DND-41 (cell line): Measurements from ENCODE around the gene DHODH.
"Not testable (repeated sequence)": the region's sequence is repeated elsewhere in the genome, so short reads cannot be mapped to it uniquely, and the experiment has no call there.

Source experiments
- ATAC-seq: fragments of 200-7000 bp; cut with Tn5 transposase; 3 replicates; pipeline ENCODE4 v1.9.1; 2021; ENCODE audit warnings: low read depth; ENCODE audit not compliant: insufficient read depth
- DNase-seq: peaks from one replicate; pipeline ENCODE4 v3.0.0-alpha.2; 2020
- H2AFZ ChIP-seq: 2 replicates; pipeline ENCODE4 v1.6.0; 2012; ENCODE audit warnings: low read depth, low read length
- H3K27ac ChIP-seq: 2 replicates; pipeline ENCODE4 v1.5.1; 2012; ENCODE audit warnings: low read length, inconsistent platforms
- H3K27me3 ChIP-seq: fragments of 200-600 bp; sonication (generic); 2 replicates; pipeline ENCODE4 v1.6.0; 2012; ENCODE audit warnings: low read length, mild to moderate bottlenecking, inconsistent platforms; ENCODE audit not compliant: insufficient read depth, poor library complexity
- H3K36me3 ChIP-seq: 2 replicates; pipeline ENCODE4 v1.5.1; 2012; ENCODE audit warnings: low read length, inconsistent platforms; ENCODE audit not compliant: insufficient read depth
- H3K4me1 ChIP-seq: 2 replicates; pipeline ENCODE4 v1.5.1; 2012; ENCODE audit warnings: mild to moderate bottlenecking, low read length; ENCODE audit not compliant: insufficient read depth
- H3K4me2 ChIP-seq: 2 replicates; pipeline ENCODE4 v1.6.0; 2012; ENCODE audit warnings: mild to moderate bottlenecking, moderate library complexity, low read length, inconsistent platforms; ENCODE audit not compliant: insufficient read depth
- H3K4me3 ChIP-seq, 2 experiments: fragments of 200-600 bp in 1 of 2; shearing (Covaris generic) in 1 of 2; 2 replicates each; pipeline ENCODE4 v1.5.1; 2012 to 2016; ENCODE audit warnings: inconsistent platforms in 2 of 2, low read length in 2 of 2, mild to moderate bottlenecking in 2 of 2, low read depth in 1 of 2, moderate library complexity in 1 of 2
- H3K79me2 ChIP-seq: 2 replicates; pipeline ENCODE4 v1.6.0; 2012; ENCODE audit warnings: low read length, inconsistent platforms; ENCODE audit not compliant: insufficient read depth
- H3K9ac ChIP-seq: 2 replicates; pipeline ENCODE4 v1.6.0; 2012; ENCODE audit warnings: low read depth, mild to moderate bottlenecking, inconsistent platforms, low read length, moderate library complexity
- H3K9me3 ChIP-seq: 2 replicates; pipeline ENCODE4 v1.5.1; 2012; ENCODE audit warnings: low read length, moderate library complexity, mild to moderate bottlenecking, inconsistent platforms; ENCODE audit not compliant: insufficient read depth, severe bottlenecking
- H4K20me1 ChIP-seq: 2 replicates; pipeline ENCODE4 v1.6.0; 2012; ENCODE audit warnings: low read length; ENCODE audit not compliant: insufficient read depth
- CTCF ChIP-seq: IDR thresholded peaks from 2 replicates; pipeline ENCODE4 v1.5.1; 2012; ENCODE audit warnings: borderline replicate concordance, low read length, moderate library complexity, mild to moderate bottlenecking; ENCODE audit not compliant: poor library complexity, severe bottlenecking; ENCODE audit errors: extremely low read depth
- EZH2 ChIP-seq: IDR thresholded peaks from 3 replicates; pipeline ENCODE4 v1.6.1; 2012; ENCODE audit warnings: borderline replicate concordance, low read depth, mild to moderate bottlenecking, moderate library complexity, low read length, inconsistent platforms; ENCODE audit not compliant: severe bottlenecking

The DHODH gene

DNA sequence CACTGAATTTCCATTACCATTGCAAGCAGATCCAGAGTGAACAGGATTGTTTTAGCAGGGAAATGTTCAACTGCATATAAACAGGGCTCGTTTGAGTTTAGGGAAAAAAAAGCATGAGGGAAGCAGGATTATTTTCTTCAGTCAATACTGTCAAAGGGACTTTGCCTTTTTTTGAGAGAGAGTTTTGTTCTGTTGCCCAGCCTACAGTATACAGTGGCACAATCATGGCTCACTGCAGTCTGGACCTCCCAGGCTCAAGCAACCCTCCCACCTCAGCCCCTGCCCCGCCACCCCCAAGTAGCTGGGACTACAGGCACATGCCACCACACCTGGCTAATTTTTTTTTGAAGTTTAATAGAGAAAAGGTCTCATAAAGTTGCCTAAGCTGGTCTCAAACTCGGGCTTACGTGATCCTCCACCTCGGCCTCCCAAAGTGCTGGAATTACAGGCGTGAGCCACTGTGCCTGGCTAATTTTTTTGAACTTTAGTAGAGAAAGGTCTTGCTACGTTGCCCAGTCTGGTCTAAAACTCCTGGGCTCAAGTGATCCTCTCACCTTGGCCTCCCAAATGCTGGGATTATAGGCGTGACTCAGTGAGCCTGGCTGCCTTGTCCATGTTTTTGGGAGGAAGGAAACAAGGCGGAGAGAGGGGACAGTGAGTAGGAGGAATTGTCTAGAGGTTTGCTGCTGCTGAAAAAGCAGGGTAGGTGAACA, 23.1 kb upstream of the DHODH start:
- H3K27ac ChIP-seq = no peak overlapping the region
- ATAC-seq (no peak), DNase-seq (no peak)
- H3K79me2 ChIP-seq = no peaks in the 10 kb centered on the region
- H3K9ac ChIP-seq = no peak overlapping the region
- H3K4me1 ChIP-seq = no peaks in the 10 kb centered on the region
- no peak overlapping the region for H2AFZ ChIP-seq
- no peaks in the 10 kb centered on the region for H3K36me3 ChIP-seq
- H4K20me1 ChIP-seq = no peaks in the 10 kb centered on the region
- no peak for TF ChIP-seq CTCF
- no peak for TF ChIP-seq EZH2
- H3K4me3 ChIP-seq = no peak overlapping the region
- H3K9me3 ChIP-seq = no peaks in the 10 kb centered on the region
- H3K4me2 ChIP-seq = no peak overlapping the region
- H3K27me3 ChIP-seq = peaks cover 10% of the 10 kb centered on the region

DNA sequence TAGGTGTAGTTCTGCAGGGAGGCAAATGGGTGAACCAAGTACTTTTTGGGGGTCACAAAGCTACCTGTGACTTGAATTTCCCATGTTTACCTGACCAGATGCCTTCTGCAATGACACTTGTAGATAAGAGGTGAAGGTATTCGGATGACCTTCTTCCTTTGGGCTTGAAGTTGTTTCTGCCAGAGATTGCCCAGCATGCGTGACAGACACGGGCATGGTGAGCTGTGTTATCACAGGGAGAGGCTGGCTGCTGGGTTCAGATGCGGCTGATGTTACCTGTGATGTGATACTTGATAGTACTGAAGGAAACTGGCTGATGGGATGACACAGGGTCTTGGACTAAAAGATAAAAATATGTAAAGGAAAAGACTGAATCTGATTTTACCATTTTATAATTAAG, 22.4 kb upstream of the DHODH start:
- no peaks in the 10 kb centered on the region for H3K36me3 ChIP-seq
- H3K4me2 ChIP-seq = no peak overlapping the region
- peaks cover 10% of the 10 kb centered on the region for H3K27me3 ChIP-seq
- no peak for DNase-seq
- no peaks in the 10 kb centered on the region for H3K9me3 ChIP-seq
- H3K4me1 ChIP-seq = no peaks in the 10 kb centered on the region
- no peaks in the 10 kb centered on the region for H3K79me2 ChIP-seq
- no peak for TF ChIP-seq CTCF
- no peak for TF ChIP-seq EZH2
- no peak overlapping the region for H2AFZ ChIP-seq
- H4K20me1 ChIP-seq = no peaks in the 10 kb centered on the region
- no peak overlapping the region for H3K4me3 ChIP-seq
- H3K9ac ChIP-seq = no peak overlapping the region
- no peak overlapping the region for H3K27ac ChIP-seq
- ATAC-seq = no peak

- Histone ChIP-seq H3K4me2 (no peak overlapping the region), H3K4me1 (no peaks in the 10 kb centered on the region), H3K27ac (no peak overlapping the region), H3K9me3 (no peaks in the 10 kb centered on the region), H2AFZ (no peak overlapping the region), H3K4me3 (no peak overlapping the region), H3K9ac (no peak overlapping the region), H3K79me2 (no peaks in the 10 kb centered on the region), H4K20me1 (no peaks in the 10 kb centered on the region), H3K36me3 (no peaks in the 10 kb centered on the region), H3K27me3 (no peaks in the 10 kb centered on the region)
- TF ChIP-seq EZH2 (no peak), CTCF (no peak)
- ATAC-seq (no peak), DNase-seq (no peak)
Observed at GRCh38 chr16:71995038-71995437, 13.5 kb upstream of the DHODH start.

- not testable (repeated sequence) for H3K4me1 ChIP-seq, H3K27me3 ChIP-seq, H3K9me3 ChIP-seq, H3K27ac ChIP-seq, H4K20me1 ChIP-seq, DNase-seq, ATAC-seq, H3K4me2 ChIP-seq, H3K9ac ChIP-seq, H2AFZ ChIP-seq, H3K36me3 ChIP-seq, H3K79me2 ChIP-seq, H3K4me3 ChIP-seq
Observed at GRCh38 chr16:71997578-71997977, 11.0 kb upstream of the DHODH start.
